Measurements from ENCODE around the gene SENP1. TPM values are rescaled to one million over a fixed set of nuclear protein-coding genes. Genes with fewer than 3 reads are reported as not detected.

Gene SENP1
- total RNA-seq, 1 donor from 2014 or later = 32.0 TPM

GRCh38 chr12:48109424-48109823 lies 3.5 kb upstream of the SENP1 start:
- H3K4me3 Mint-ChIP-seq = no peak overlapping the region
- TF ChIP-seq CTCF (conservative IDR thresholded peaks at IDR 0.05) = no peak
- H3K4me1 Mint-ChIP-seq (ENCODE audit: unreplicated experiment) = peaks cover 10% of the 10 kb centered on the region
- H3K36me3 Mint-ChIP-seq = no peaks in the 10 kb centered on the region
- peaks cover 18% of the 10 kb centered on the region for H3K27me3 Mint-ChIP-seq
- no peak overlapping the region for H3K27ac Mint-ChIP-seq
- DNase-seq (ENCODE audit: extremely low spot score, unreplicated experiment) = no peak
- H3K9me3 Mint-ChIP-seq = no peaks in the 10 kb centered on the region

GRCh38 chr12:48106681-48107613 lies 1.1 kb upstream of the SENP1 start:
- H3K4me1 Mint-ChIP-seq (ENCODE audit: unreplicated experiment) = peaks cover 17% of the 10 kb centered on the region
- TF ChIP-seq CTCF (conservative IDR thresholded peaks at IDR 0.05) = no peak
- no peaks in the 10 kb centered on the region for H3K9me3 Mint-ChIP-seq
- peaks cover 12% of the 10 kb centered on the region for H3K27me3 Mint-ChIP-seq
- peak overlapping the region; percentile 92 for H3K4me3 Mint-ChIP-seq
- H3K27ac Mint-ChIP-seq = peak overlapping the region; percentile 94
- DNase-seq (ENCODE audit: extremely low spot score, unreplicated experiment) = no peak
- H3K36me3 Mint-ChIP-seq = no peaks in the 10 kb centered on the region

GRCh38 chr12:48105321-48105866 lies 485 bp downstream of the SENP1 start:
- Mint-ChIP-seq H3K4me1 (ENCODE audit: unreplicated experiment) (peaks cover 17% of the 10 kb centered on the region), H3K27me3 (peaks cover 12% of the 10 kb centered on the region), H3K4me3 (peak overlapping the region; percentile 92), H3K27ac (peak overlapping the region; percentile 94), H3K36me3 (no peaks in the 10 kb centered on the region), H3K9me3 (no peaks in the 10 kb centered on the region)
- DNase-seq (ENCODE audit: extremely low spot score, unreplicated experiment) = peak; percentile 70
- TF ChIP-seq CTCF (conservative IDR thresholded peaks at IDR 0.05) = no peak

- DNase-seq (ENCODE audit: extremely low spot score, unreplicated experiment) = no peak
- Mint-ChIP-seq H3K36me3 (no peaks in the 10 kb centered on the region), H3K9me3 (no peaks in the 10 kb centered on the region), H3K4me3 (peak overlapping the region; percentile 92), H3K27ac (peak overlapping the region; percentile 94), H3K4me1 (ENCODE audit: unreplicated experiment) (peaks cover 17% of the 10 kb centered on the region), H3K27me3 (peaks cover 3% of the 10 kb centered on the region)
- no peak for TF ChIP-seq CTCF (conservative IDR thresholded peaks at IDR 0.05)
These were observed 1.3 kb downstream of the SENP1 start for GRCh38 chr12:48104531-48104930.

- TF ChIP-seq CTCF (conservative IDR thresholded peaks at IDR 0.05) = no peak
- no peak for DNase-seq (ENCODE audit: extremely low spot score, unreplicated experiment)
- Mint-ChIP-seq H3K9me3 (no peaks in the 10 kb centered on the region), H3K36me3 (peaks cover 11% of the 10 kb centered on the region), H3K4me1 (ENCODE audit: unreplicated experiment) (no peaks in the 10 kb centered on the region), H3K4me3 (no peak overlapping the region), H3K27me3 (no peaks in the 10 kb centered on the region), H3K27ac (no peak overlapping the region)
These were observed 13.3 kb downstream of the SENP1 start for GRCh38 chr12:48092611-48093010.

Data from type B pancreatic cell (in vitro differentiated cells).